HepG2 (cell line): ENCODE results near the gene ZNFX1. TPM values are rescaled to one million over a fixed set of nuclear protein-coding genes. Genes with fewer than 3 reads are reported as not detected.

Experiments
- CREBL2 ChIP-seq: sonication (generic); formaldehyde crosslinking; IDR thresholded peaks from 2 replicates; pipeline ENCODE4 v1.8.1; 2023; ENCODE audit warnings: missing genetic modification reagents, mild to moderate bottlenecking, borderline replicate concordance
- HMG20A ChIP-seq: IDR thresholded peaks from 2 replicates; pipeline ENCODE4 v1.6.1; 2016; ENCODE audit warnings: borderline replicate concordance
- MEIS1 ChIP-seq: sonication (generic); formaldehyde crosslinking; IDR thresholded peaks from 2 replicates; pipeline ENCODE4 v1.9.0; 2021; ENCODE audit warnings: mild to moderate bottlenecking, missing genetic modification reagents, moderate library complexity, borderline replicate concordance
- RBM22 ChIP-seq: fragments of 200-400 bp; formaldehyde crosslinking; optimal IDR thresholded peaks from 2 replicates; pipeline ENCODE3; 2017; ENCODE audit warnings: mild to moderate bottlenecking, low read length, moderate library complexity
- SAP130 ChIP-seq: IDR thresholded peaks from 2 replicates; pipeline ENCODE4 v1.6.1; 2016; ENCODE audit warnings: low read depth
- SMARCE1 ChIP-seq: fragments of 450-650 bp; IDR thresholded peaks from 2 replicates; pipeline ENCODE4 v1.6.1; 2017; ENCODE audit warnings: borderline replicate concordance
- SRSF9 ChIP-seq: fragments of 200-400 bp; formaldehyde crosslinking; IDR thresholded peaks from 2 replicates; pipeline ENCODE4 v1.6.1; 2018; ENCODE audit warnings: borderline replicate concordance, mild to moderate bottlenecking, low read depth, low read length; ENCODE audit not compliant: insufficient read depth, poor library complexity, severe bottlenecking
- TGIF2 ChIP-seq: IDR thresholded peaks from 2 replicates; pipeline ENCODE4 v1.6.1; 2016; ENCODE audit warnings: control low read depth, missing compliant biosample characterization
- ZNF138 ChIP-seq: sonication (generic); formaldehyde crosslinking; IDR thresholded peaks from 2 replicates; pipeline ENCODE4 v1.5.0; 2020; ENCODE audit warnings: mild to moderate bottlenecking, low read depth, missing genetic modification reagents
- ZNF274 ChIP-seq: sonication (generic); formaldehyde crosslinking; IDR thresholded peaks from 2 replicates; pipeline ENCODE4 v1.5.1; 2020; ENCODE audit warnings: mild to moderate bottlenecking, missing genetic modification reagents
- ZNF333 ChIP-seq: sonication (generic); formaldehyde crosslinking; IDR thresholded peaks from 2 replicates; pipeline ENCODE4 v1.4.0; 2020; ENCODE audit warnings: mild to moderate bottlenecking, missing genetic modification reagents, borderline replicate concordance
- ZNF430 ChIP-seq: sonication (generic); formaldehyde crosslinking; IDR thresholded peaks from 2 replicates; pipeline ENCODE4 v1.9.0; 2021; ENCODE audit warnings: mild to moderate bottlenecking, missing genetic modification reagents
- ZNF543 ChIP-seq: sonication (generic); formaldehyde crosslinking; IDR thresholded peaks from 2 replicates; pipeline ENCODE4 v1.4.0; 2020; ENCODE audit warnings: mild to moderate bottlenecking, missing genetic modification reagents
- ZNF563 ChIP-seq: sonication (generic); formaldehyde crosslinking; IDR thresholded peaks from 2 replicates; pipeline ENCODE4 v1.8.0; 2022; ENCODE audit warnings: mild to moderate bottlenecking, moderate library complexity, missing genetic modification reagents
- ZNF567 ChIP-seq: sonication (generic); formaldehyde crosslinking; IDR thresholded peaks from 2 replicates; pipeline ENCODE4 v1.8.1; 2023; ENCODE audit warnings: mild to moderate bottlenecking, missing genetic modification reagents, borderline replicate concordance
- ZNF598 ChIP-seq: sonication (generic); formaldehyde crosslinking; IDR thresholded peaks from 2 replicates; pipeline ENCODE4 v1.5.1; 2020; ENCODE audit warnings: mild to moderate bottlenecking, missing genetic modification reagents, borderline replicate concordance
- ZNF605 ChIP-seq: sonication (generic); formaldehyde crosslinking; IDR thresholded peaks from 2 replicates; pipeline ENCODE4 v1.8.0; 2022; ENCODE audit warnings: mild to moderate bottlenecking, missing genetic modification reagents
- ZNF619 ChIP-seq: sonication (generic); formaldehyde crosslinking; IDR thresholded peaks from 2 replicates; pipeline ENCODE4 v1.4.0; 2020; ENCODE audit warnings: mild to moderate bottlenecking, missing genetic modification reagents
- polyA plus RNA-seq, 8 experiments: library from polyadenylated mRNA; depleted of rRNA in 3 of 8; stranded (reverse) in 7 of 8; unstranded in 1 of 8; fragments of >200 nt; fragmentation: Illumina TruSeq in 4 of 8; extraction: Trizol in 4 of 8; gene quantifications; 2 replicates each; pipeline versions ENCODE4 v1.2.1 to v1.2.3, GENCODE V29; 2011 to 2016; ENCODE audit warnings: low read depth in 4 of 8, missing spikeins in 1 of 8, mixed read lengths in 1 of 8; ENCODE audit not compliant: insufficient read depth in 1 of 8
- total RNA-seq, 5 experiments: library from RNA; depleted of rRNA; stranded (reverse); fragments of >200 nt; fragmentation: Illumina TruSeq; extraction: Trizol; gene quantifications; 2 replicates each; pipeline ENCODE4 v1.2.3, GENCODE V29; 2016; ENCODE audit warnings: low read depth in 1 of 5
- TF ChIP-seq, protein P1 (sequence below): sonication (generic); formaldehyde crosslinking; conservative IDR thresholded peaks from 2 replicates; pipeline ENCODE4 v1.8.0; 2022; ENCODE audit warnings: low read depth, missing genetic modification reagents
- TF ChIP-seq, protein P2 (sequence below): sonication (generic); formaldehyde crosslinking; IDR thresholded peaks from 2 replicates; pipeline ENCODE4 v1.5.0; 2020; ENCODE audit warnings: missing genetic modification reagents
- TF ChIP-seq, protein P3 (sequence below): sonication (generic); formaldehyde crosslinking; IDR thresholded peaks from 2 replicates; pipeline ENCODE4 v1.8.1; 2023; ENCODE audit warnings: mild to moderate bottlenecking, inconsistent platforms, moderate library complexity, missing genetic modification reagents, borderline replicate concordance
- TF ChIP-seq, protein P4 (sequence below): sonication (generic); formaldehyde crosslinking; IDR thresholded peaks from 2 replicates; pipeline ENCODE4 v1.5.0; 2020; ENCODE audit warnings: mild to moderate bottlenecking, missing genetic modification reagents, moderate library complexity
- TF ChIP-seq, protein P5 (sequence below): sonication (generic); formaldehyde crosslinking; IDR thresholded peaks from 2 replicates; pipeline ENCODE4 v1.4.0; 2020; ENCODE audit warnings: missing genetic modification reagents, mild to moderate bottlenecking, borderline replicate concordance

Gene ZNFX1
- total and polyA plus RNA-seq, 2 of the 13 experiments (the other 11 are each of a cell fraction or from before 2014, with no cell fraction given) = 2.9 to 11.1 TPM

GRCh38 chr20:49245921-49246740, 31.7 kb downstream of the ZNFX1 start (continued):
- TF ChIP-seq, protein P1, sequence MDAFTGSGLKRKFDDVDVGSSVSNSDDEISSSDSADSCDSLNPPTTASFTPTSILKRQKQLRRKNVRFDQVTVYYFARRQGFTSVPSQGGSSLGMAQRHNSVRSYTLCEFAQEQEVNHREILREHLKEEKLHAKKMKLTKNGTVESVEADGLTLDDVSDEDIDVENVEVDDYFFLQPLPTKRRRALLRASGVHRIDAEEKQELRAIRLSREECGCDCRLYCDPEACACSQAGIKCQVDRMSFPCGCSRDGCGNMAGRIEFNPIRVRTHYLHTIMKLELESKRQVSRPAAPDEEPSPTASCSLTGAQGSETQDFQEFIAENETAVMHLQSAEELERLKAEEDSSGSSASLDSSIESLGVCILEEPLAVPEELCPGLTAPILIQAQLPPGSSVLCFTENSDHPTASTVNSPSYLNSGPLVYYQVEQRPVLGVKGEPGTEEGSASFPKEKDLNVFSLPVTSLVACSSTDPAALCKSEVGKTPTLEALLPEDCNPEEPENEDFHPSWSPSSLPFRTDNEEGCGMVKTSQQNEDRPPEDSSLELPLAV (CRISPR knock-in tag) = no peak
- TF ChIP-seq ZNF138 (CRISPR knock-in tag) (no peak), SMARCE1 (no peak), ZNF563 (CRISPR knock-in tag) (no peak), HMG20A (no peak), ZNF619 (CRISPR knock-in tag) (no peak), ZNF605 (CRISPR knock-in tag) (no peak), RBM22 (peak; percentile 82), ZNF274 (CRISPR knock-in tag) (no peak), ZNF543 (CRISPR knock-in tag) (no peak), ZNF567 (CRISPR knock-in tag) (no peak), CREBL2 (no peak), ZNF333 (CRISPR knock-in tag) (no peak), ZNF430 (no peak), TGIF2 (CRISPR knock-in tag) (no peak), SRSF9 (no peak), ZNF598 (CRISPR knock-in tag) (0 out of 2 replicates have a peak, but pooled peaks have one; percentile 33), MEIS1 (CRISPR knock-in tag) (no peak), SAP130 (peak; percentile 47)
- TF ChIP-seq, protein P2, sequence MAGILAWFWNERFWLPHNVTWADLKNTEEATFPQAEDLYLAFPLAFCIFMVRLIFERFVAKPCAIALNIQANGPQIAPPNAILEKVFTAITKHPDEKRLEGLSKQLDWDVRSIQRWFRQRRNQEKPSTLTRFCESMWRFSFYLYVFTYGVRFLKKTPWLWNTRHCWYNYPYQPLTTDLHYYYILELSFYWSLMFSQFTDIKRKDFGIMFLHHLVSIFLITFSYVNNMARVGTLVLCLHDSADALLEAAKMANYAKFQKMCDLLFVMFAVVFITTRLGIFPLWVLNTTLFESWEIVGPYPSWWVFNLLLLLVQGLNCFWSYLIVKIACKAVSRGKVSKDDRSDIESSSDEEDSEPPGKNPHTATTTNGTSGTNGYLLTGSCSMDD (CRISPR knock-in tag) = no peak
- TF ChIP-seq, protein P3, sequence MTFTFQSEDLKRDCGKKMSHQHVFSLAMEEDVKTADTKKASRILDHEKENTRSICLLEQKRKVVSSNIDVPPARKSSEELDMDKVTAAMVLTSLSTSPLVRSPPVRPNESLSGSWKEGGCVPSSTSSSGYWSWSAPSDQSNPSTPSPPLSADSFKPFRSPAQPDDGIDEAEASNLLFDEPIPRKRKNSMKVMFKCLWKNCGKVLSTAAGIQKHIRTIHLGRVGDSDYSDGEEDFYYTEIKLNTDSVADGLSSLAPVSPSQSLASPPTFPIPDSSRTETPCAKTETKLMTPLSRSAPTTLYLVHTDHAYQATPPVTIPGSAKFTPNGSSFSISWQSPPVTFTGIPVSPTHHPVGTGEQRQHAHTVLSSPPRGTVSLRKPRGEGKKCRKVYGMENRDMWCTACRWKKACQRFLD (CRISPR knock-in tag) = no peak
- TF ChIP-seq, protein P4, sequence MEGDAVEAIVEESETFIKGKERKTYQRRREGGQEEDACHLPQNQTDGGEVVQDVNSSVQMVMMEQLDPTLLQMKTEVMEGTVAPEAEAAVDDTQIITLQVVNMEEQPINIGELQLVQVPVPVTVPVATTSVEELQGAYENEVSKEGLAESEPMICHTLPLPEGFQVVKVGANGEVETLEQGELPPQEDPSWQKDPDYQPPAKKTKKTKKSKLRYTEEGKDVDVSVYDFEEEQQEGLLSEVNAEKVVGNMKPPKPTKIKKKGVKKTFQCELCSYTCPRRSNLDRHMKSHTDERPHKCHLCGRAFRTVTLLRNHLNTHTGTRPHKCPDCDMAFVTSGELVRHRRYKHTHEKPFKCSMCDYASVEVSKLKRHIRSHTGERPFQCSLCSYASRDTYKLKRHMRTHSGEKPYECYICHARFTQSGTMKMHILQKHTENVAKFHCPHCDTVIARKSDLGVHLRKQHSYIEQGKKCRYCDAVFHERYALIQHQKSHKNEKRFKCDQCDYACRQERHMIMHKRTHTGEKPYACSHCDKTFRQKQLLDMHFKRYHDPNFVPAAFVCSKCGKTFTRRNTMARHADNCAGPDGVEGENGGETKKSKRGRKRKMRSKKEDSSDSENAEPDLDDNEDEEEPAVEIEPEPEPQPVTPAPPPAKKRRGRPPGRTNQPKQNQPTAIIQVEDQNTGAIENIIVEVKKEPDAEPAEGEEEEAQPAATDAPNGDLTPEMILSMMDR = peak; percentile 79
- TF ChIP-seq, protein P5, sequence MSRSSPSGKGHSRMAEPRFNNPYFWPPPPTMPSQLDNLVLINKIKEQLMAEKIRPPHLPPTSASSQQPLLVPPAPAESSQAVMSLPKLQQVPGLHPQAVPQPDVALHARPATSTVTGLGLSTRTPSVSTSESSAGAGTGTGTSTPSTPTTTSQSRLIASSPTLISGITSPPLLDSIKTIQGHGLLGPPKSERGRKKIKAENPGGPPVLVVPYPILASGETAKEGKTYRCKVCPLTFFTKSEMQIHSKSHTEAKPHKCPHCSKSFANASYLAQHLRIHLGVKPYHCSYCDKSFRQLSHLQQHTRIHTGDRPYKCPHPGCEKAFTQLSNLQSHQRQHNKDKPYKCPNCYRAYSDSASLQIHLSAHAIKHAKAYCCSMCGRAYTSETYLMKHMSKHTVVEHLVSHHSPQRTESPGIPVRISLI (CRISPR knock-in tag) = no peak
